HPDE6-E6E7 (cell line): ENCODE results near the gene ERGIC1.

Source experiments
- DNase-seq: peaks from one replicate; pipeline ENCODE4 v3.0.0; 2011; ENCODE audit warnings: missing footprints; ENCODE audit errors: extremely low spot score

The ERGIC1 gene

DNA sequence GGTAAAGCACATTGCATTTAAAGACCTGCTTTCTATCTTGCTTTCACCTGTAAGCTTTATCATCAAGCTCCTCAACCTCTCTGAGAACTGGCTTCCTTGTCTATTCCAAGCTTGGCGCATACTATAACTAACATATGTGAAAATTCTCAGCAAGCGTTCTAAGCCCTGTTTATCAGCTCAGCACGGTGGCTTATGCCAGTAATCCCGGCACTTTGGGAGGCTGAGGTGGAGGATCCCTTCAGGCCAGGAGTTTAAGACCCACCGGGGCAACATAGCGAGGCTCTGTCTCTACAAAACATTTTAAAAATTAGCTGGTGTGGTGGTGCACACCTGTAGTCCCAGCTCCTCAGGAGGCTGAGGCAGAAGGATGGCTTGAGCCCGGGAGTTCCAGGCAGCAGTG is 147.9 kb downstream of the ERGIC1 start:
- DNase-seq: no peak

GRCh38 chr5:172983542-172984243 is 149.6 kb downstream of the ERGIC1 start, which contains the start of gene ATP6V0E1:
Gene ATP6V0E1, plus strand, starts transcription at chr5:172983771. Its CDS starts 90 bp downstream, at chr5:172983861.
- DNase-seq: peak; percentile 94

DNA sequence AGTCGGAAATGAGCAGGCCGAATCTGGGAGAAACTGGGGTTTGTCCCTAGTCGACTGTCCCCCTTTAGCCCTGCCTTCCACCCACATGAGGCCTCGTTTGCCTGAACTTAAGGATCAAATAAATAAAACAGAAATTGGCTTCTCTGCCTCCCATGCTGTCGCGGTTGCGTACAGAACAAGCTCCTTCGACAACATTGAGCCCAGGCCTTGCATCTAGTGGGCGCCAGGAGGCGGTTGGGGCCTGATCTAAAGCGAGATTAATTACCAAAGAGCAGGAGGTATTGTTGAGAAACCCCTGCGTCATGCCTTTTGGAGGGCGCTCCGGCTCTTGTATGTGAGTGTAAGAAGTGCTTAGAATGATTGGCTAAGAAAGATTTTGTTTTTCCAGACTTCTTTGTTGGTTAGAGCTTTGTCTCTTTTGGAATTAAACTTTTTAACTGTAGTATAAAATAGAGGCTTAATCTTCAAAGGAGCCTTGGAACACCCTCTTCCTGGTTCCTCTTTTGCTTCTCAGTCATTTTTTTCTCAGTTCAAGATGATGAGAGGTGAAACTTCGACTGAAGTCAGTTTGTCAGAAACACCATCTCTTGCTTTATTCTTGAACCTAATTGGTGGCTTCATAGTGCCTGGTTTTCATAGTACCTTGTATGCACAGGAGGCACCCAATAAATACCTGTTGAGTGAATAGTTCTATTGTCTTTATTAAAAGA is 150.3 kb downstream of the ERGIC1 start:
- DNase-seq: peak; percentile 74

DNA sequence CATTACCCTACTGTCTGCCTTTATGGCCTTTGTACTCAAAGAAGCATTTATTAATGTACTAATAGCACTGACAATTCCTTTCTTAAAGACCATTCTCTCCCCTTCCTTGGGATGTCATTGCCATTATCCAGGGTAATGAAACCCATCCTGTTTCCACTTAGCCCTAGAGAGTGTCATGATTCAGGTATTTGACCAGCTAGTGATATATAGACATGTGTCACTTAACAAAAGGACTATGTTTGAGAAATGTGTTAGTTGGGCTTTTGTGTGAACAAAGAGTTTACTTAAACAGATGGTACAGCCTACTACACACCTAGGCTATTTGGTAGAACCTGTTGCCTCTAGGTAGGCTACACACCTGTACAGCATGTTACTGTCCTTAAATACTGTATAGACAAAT is 151.5 kb downstream of the ERGIC1 start:
- no peak for DNase-seq

DNA sequence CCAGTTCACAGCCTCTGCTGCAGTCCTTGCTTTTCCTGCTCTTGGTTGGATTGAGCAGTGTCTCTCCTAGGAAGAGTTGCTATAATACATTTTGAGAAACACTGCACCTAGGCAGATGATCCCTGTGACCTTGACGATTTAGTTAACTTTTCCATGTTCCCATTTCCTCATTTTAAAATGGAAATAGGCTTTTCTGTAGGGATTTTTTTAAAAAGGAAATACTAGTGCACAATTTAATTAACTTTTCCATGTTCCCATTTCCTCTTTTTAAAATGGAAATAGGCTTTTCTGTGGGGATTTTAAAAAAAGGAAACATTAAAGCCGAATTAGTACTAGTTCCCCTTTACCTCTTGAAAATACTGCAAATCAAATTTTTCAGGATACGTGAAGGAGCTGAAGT is 154.2 kb downstream of the ERGIC1 start:
- DNase-seq: no peak

- no peak for DNase-seq
These were observed 156.7 kb downstream of the ERGIC1 start for GRCh38 chr5:172990776-172991175.

- no peak for DNase-seq
These were observed 160.4 kb downstream of the ERGIC1 start for GRCh38 chr5:172994405-172994804.

DNA sequence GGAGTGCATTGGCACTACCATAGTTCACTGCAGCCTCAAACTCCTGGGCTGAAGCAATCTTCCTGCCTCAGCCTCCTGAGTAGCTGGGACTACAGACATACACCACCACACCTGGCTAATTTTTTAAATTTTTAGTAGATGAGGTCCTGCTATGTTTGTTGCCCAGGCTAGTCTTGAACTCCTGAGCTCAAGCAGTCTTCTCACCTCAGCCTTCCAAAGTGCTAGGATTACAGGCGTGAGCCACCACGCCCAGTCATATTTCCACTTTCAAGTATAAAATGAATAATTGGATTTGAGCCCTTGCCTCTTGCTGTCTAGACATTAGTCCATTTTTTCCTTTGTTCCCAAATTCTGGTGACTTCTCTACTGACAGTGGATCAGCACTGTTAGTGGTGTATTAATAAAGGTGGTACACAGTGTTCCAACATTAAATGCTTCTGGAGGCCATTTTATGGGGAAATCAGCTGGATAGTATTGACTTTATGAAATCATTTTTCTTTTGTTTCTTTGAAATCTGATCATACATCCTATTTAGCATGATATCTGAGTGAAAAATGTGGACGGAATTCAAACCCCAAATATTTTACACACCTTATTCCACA is 165.4 kb downstream of the ERGIC1 start:
- DNase-seq: no peak

- no peak for DNase-seq
These were observed 165.9 kb downstream of the ERGIC1 start for GRCh38 chr5:172999974-173000373.

GRCh38 chr5:173001229-173001841 is 167.3 kb downstream of the ERGIC1 start:
- no peak for DNase-seq
